Large intestine (tissue), 3 donors: Measurements from ENCODE around the gene KIF26A. TPM values are rescaled to one million over a fixed set of nuclear protein-coding genes. Genes with fewer than 3 reads are reported as not detected.

ENCODE experiments used
- DNase-seq, 2 donors: peaks; one replicate each; pipeline versions ENCODE4 v3.0.0 to v3.0.0-alpha.2; 2013
- H3K27ac ChIP-seq: one replicate; pipeline ENCODE4 v1.5.1; 2013; ENCODE audit warnings: low read length
- H3K27me3 ChIP-seq: 2 replicates; pipeline ENCODE4 v1.6.1; 2013; ENCODE audit warnings: low read length; ENCODE audit not compliant: control insufficient read depth, insufficient read depth
- H3K36me3 ChIP-seq: 2 replicates; pipeline ENCODE4 v1.6.1; 2013; ENCODE audit warnings: low read length; ENCODE audit not compliant: control insufficient read depth, insufficient read depth
- H3K4me1 ChIP-seq: one replicate; pipeline ENCODE4 v1.6.1; 2013; ENCODE audit warnings: low read length; ENCODE audit not compliant: control insufficient read depth, insufficient read depth
- H3K4me3 ChIP-seq: one replicate; pipeline ENCODE4 v1.5.1; 2013; ENCODE audit warnings: low read length
- H3K9me3 ChIP-seq: one replicate; pipeline ENCODE4 v1.6.1; 2013; ENCODE audit warnings: mild to moderate bottlenecking, low read depth, low read length, moderate library complexity; ENCODE audit not compliant: control insufficient read depth
- WGBS: methylation state at CpG from one replicate; pipeline ENCODE4 v1.1.5; 2013; ENCODE audit warnings: low lambda C conversion rate; ENCODE audit not compliant: insufficient coverage; 5-methylcytosine and 5-hydroxymethylcytosine counted together
- polyA plus RNA-seq: library from polyadenylated mRNA; unstranded; fragments of 120-200 nt; gene quantifications from one replicate; pipeline ENCODE4 v1.2.1, GENCODE V29; 2013

KIF26A gene
- polyA plus RNA-seq, 1 donor: 8.8 TPM

- Histone ChIP-seq H3K4me3 (no peak overlapping the region), H3K36me3 (no peaks in the 10 kb centered on the region), H3K4me1 (no peaks in the 10 kb centered on the region), H3K27me3 (no peaks in the 10 kb centered on the region), H3K27ac (no peak overlapping the region), H3K9me3 (no peaks in the 10 kb centered on the region)
- DNase-seq: no peak
- no CpG with 5 or more reads among the region's 9 CpGs for WGBS
Measured at GRCh38 chr14:104162495-104162894, 24.1 kb downstream of the KIF26A start.

- DNase-seq: no peak
- Histone ChIP-seq H3K9me3 (no peaks in the 10 kb centered on the region), H3K4me1 (no peaks in the 10 kb centered on the region), H3K27me3 (no peaks in the 10 kb centered on the region), H3K27ac (no peak overlapping the region), H3K4me3 (no peak overlapping the region), H3K36me3 (no peaks in the 10 kb centered on the region)
- no CpG with 5 or more reads among the region's 21 CpGs for WGBS
Measured at GRCh38 chr14:104163541-104163940, 25.2 kb downstream of the KIF26A start.

- Histone ChIP-seq H3K4me3 (no peak overlapping the region), H3K27me3 (no peaks in the 10 kb centered on the region), H3K27ac (no peak overlapping the region), H3K9me3 (no peaks in the 10 kb centered on the region), H3K36me3 (no peaks in the 10 kb centered on the region), H3K4me1 (no peaks in the 10 kb centered on the region)
- DNase-seq: no peak
- no CpG with 5 or more reads among the region's 23 CpGs for WGBS
Measured at GRCh38 chr14:104164041-104164440, 25.7 kb downstream of the KIF26A start.

GRCh38 chr14:104164512-104164911 is 26.1 kb downstream of the KIF26A start:
- H3K4me3 ChIP-seq: no peak overlapping the region
- no peak for DNase-seq
- WGBS: no CpG with 5 or more reads among the region's 9 CpGs
- no peaks in the 10 kb centered on the region for H3K36me3 ChIP-seq
- H3K9me3 ChIP-seq: no peaks in the 10 kb centered on the region
- H3K27ac ChIP-seq: no peak overlapping the region
- H3K4me1 ChIP-seq: no peaks in the 10 kb centered on the region
- no peaks in the 10 kb centered on the region for H3K27me3 ChIP-seq

GRCh38 chr14:104166698-104167097 is 28.3 kb downstream of the KIF26A start:
- no peaks in the 10 kb centered on the region for H3K9me3 ChIP-seq
- no peak for DNase-seq
- peaks cover 9% of the 10 kb centered on the region for H3K4me1 ChIP-seq
- no peak overlapping the region for H3K4me3 ChIP-seq
- no peak overlapping the region for H3K27ac ChIP-seq
- WGBS: no CpG with 5 or more reads among the region's 18 CpGs
- H3K36me3 ChIP-seq: no peaks in the 10 kb centered on the region
- H3K27me3 ChIP-seq: no peaks in the 10 kb centered on the region

GRCh38 chr14:104168603-104169002 is 30.2 kb downstream of the KIF26A start:
- Histone ChIP-seq H3K4me3 (no peak overlapping the region), H3K27ac (no peak overlapping the region), H3K27me3 (no peaks in the 10 kb centered on the region), H3K36me3 (no peaks in the 10 kb centered on the region), H3K4me1 (peaks cover 9% of the 10 kb centered on the region), H3K9me3 (peaks cover 5% of the 10 kb centered on the region)
- DNase-seq: no peak
- WGBS: no CpG with 5 or more reads among the region's 15 CpGs

GRCh38 chr14:104169005-104169698 is 30.8 kb downstream of the KIF26A start:
- Histone ChIP-seq H3K27me3 (no peaks in the 10 kb centered on the region), H3K4me1 (peaks cover 9% of the 10 kb centered on the region), H3K9me3 (peaks cover 5% of the 10 kb centered on the region), H3K4me3 (no peak overlapping the region), H3K36me3 (no peaks in the 10 kb centered on the region), H3K27ac (no peak overlapping the region)
- no CpG with 5 or more reads among the region's 20 CpGs for WGBS
- DNase-seq: no peak

- H3K4me3 ChIP-seq: no peak overlapping the region
- H3K36me3 ChIP-seq: peaks cover 3% of the 10 kb centered on the region
- H3K9me3 ChIP-seq: peaks cover 5% of the 10 kb centered on the region
- H3K27me3 ChIP-seq: no peaks in the 10 kb centered on the region
- DNase-seq: no peak
- H3K27ac ChIP-seq: no peak overlapping the region
- H3K4me1 ChIP-seq: peaks cover 9% of the 10 kb centered on the region
- no CpG with 5 or more reads among the region's 27 CpGs for WGBS
Measured at GRCh38 chr14:104169699-104170479, 31.5 kb downstream of the KIF26A start.

GRCh38 chr14:104171029-104171697 is 32.8 kb downstream of the KIF26A start:
- Histone ChIP-seq H3K27ac (peak overlapping the region; percentile 72), H3K9me3 (peaks cover 5% of the 10 kb centered on the region), H3K36me3 (peaks cover 11% of the 10 kb centered on the region), H3K27me3 (no peaks in the 10 kb centered on the region), H3K4me1 (peaks cover 9% of the 10 kb centered on the region), H3K4me3 (peak overlapping the region; percentile 52)
- no CpG with 5 or more reads among the region's 28 CpGs for WGBS
- peak; percentile 85 to 93 for DNase-seq

GRCh38 chr14:104171895-104172294 is 33.5 kb downstream of the KIF26A start:
- peaks cover 11% of the 10 kb centered on the region for H3K36me3 ChIP-seq
- peaks cover 9% of the 10 kb centered on the region for H3K4me1 ChIP-seq
- H3K4me3 ChIP-seq: peak overlapping the region; percentile 52
- H3K27me3 ChIP-seq: no peaks in the 10 kb centered on the region
- H3K27ac ChIP-seq: peak overlapping the region; percentile 72
- no CpG with 5 or more reads among the region's 33 CpGs for WGBS
- H3K9me3 ChIP-seq: peaks cover 5% of the 10 kb centered on the region
- DNase-seq: peak; percentile 33 to 75
